Measurements from ENCODE around the gene RPS25. TPM values are rescaled to one million over a fixed set of nuclear protein-coding genes. Genes with fewer than 3 reads are reported as not detected.

RPS25 gene
- total and polyA plus RNA-seq, 4 donors: 483 to 2,643 (median 958) TPM

Small RNAs within 50 kb of the gene (small RNA-seq; reads per million reads assigned to genes)
- gene AP003392.2 (ENCODE audit: low replicate concordance) (not detected), gene RF00017 (ENCODE audit: low replicate concordance) (not detected), gene RF00019 (ENCODE audit: low replicate concordance) (not detected)

Other genes starting within 250 kb of the RPS25 start
- gene DDX6, start 227.2 kb downstream of the RPS25 start, total RNA-seq: 100 to 1,000 TPM in 1 of 2 donors, 10 to 100 TPM in 1; 96.8 to 209 TPM
- 10 to 100 TPM; 19.9 to 26.5 TPM for gene DDX6, start 227.2 kb downstream of the RPS25 start, polyA plus RNA-seq
- gene CXCR5, start 134.5 kb downstream of the RPS25 start, total RNA-seq: under 1 TPM in 1 of 2 donors, not detected in 1; 0.48 TPM
- under 1 TPM; 0.16 to 0.65 TPM for gene CXCR5, start 134.5 kb downstream of the RPS25 start, polyA plus RNA-seq
- gene BCL9L, start 92.4 kb downstream of the RPS25 start, total RNA-seq: 10 to 100 TPM; 39.6 to 91.0 TPM
- gene BCL9L, start 92.4 kb downstream of the RPS25 start, polyA plus RNA-seq: 10 to 100 TPM; 23.3 to 30.4 TPM
- not detected for gene UPK2, start 62.0 kb downstream of the RPS25 start, total RNA-seq
- under 1 TPM in 1 of 2 donors, not detected in 1; 0.07 TPM for gene UPK2, start 62.0 kb downstream of the RPS25 start, polyA plus RNA-seq
- not detected for gene FOXR1, start 46.6 kb downstream of the RPS25 start, total RNA-seq
- not detected for gene FOXR1, start 46.6 kb downstream of the RPS25 start, polyA plus RNA-seq
- 10 to 100 TPM; 47.1 to 59.9 TPM for gene CENATAC, start 20.2 kb downstream of the RPS25 start, total RNA-seq
- gene CENATAC, start 20.2 kb downstream of the RPS25 start, polyA plus RNA-seq: 10 to 100 TPM; 12.3 to 97.5 TPM
- gene TRAPPC4, start 423 bp upstream of the RPS25 start, total RNA-seq: 10 to 100 TPM; 45.8 to 71.4 TPM
- gene TRAPPC4, start 423 bp upstream of the RPS25 start, polyA plus RNA-seq: 10 to 100 TPM; 43.0 to 63.1 TPM
- 10 to 100 TPM in 1 of 2 donors, 1 to 10 TPM in 1; 8.2 to 16.2 TPM for gene SLC37A4, start 12.5 kb upstream of the RPS25 start, total RNA-seq
- 10 to 100 TPM; 13.5 to 13.6 TPM for gene SLC37A4, start 12.5 kb upstream of the RPS25 start, polyA plus RNA-seq
- 100 to 1,000 TPM in 1 of 2 donors, 10 to 100 TPM in 1; 46.6 to 252 TPM for gene HYOU1, start 38.9 kb upstream of the RPS25 start, total RNA-seq
- gene HYOU1, start 38.9 kb upstream of the RPS25 start, polyA plus RNA-seq: 100 to 1,000 TPM in 1 of 2 donors, 10 to 100 TPM in 1; 59.7 to 152 TPM
- 10 to 100 TPM; 34.6 to 36.0 TPM for gene VPS11, start 49.5 kb upstream of the RPS25 start, total RNA-seq
- 10 to 100 TPM; 33.8 to 56.1 TPM for gene VPS11, start 49.5 kb upstream of the RPS25 start, polyA plus RNA-seq
- gene HMBS, start 66.5 kb upstream of the RPS25 start, total RNA-seq: 10 to 100 TPM; 11.7 to 31.5 TPM
- gene HMBS, start 66.5 kb upstream of the RPS25 start, polyA plus RNA-seq: 10 to 100 TPM; 31.5 to 33.3 TPM
- gene DPAGT1, start 83.5 kb upstream of the RPS25 start, total RNA-seq: 10 to 100 TPM; 29.4 to 50.9 TPM
- gene DPAGT1, start 83.5 kb upstream of the RPS25 start, polyA plus RNA-seq: 10 to 100 TPM; 19.0 to 36.7 TPM
- 10 to 100 TPM in 1 of 2 donors, 1 to 10 TPM in 1; 6.5 to 20.7 TPM for gene C2CD2L, start 89.0 kb upstream of the RPS25 start, total RNA-seq
- 10 to 100 TPM; 11.6 to 13.7 TPM for gene C2CD2L, start 89.0 kb upstream of the RPS25 start, polyA plus RNA-seq
- gene HINFP, start 103.2 kb upstream of the RPS25 start, total RNA-seq: 10 to 100 TPM; 21.2 to 24.5 TPM
- 10 to 100 TPM; 10.4 to 14.3 TPM for gene HINFP, start 103.2 kb upstream of the RPS25 start, polyA plus RNA-seq
- gene ABCG4, start 130.7 kb upstream of the RPS25 start, total RNA-seq: under 1 TPM in 1 of 2 donors, not detected in 1; 0.28 TPM
- under 1 TPM; 0.03 to 0.10 TPM for gene ABCG4, start 130.7 kb upstream of the RPS25 start, polyA plus RNA-seq
- 10 to 100 TPM; 12.5 to 22.6 TPM for gene NLRX1, start 150.4 kb upstream of the RPS25 start, total RNA-seq
- 10 to 100 TPM in 1 of 2 donors, 1 to 10 TPM in 1; 5.1 to 10.7 TPM for gene NLRX1, start 150.4 kb upstream of the RPS25 start, polyA plus RNA-seq
- gene NHERF4, start 167.1 kb upstream of the RPS25 start, total RNA-seq: under 1 TPM in 1 of 2 donors, not detected in 1; 0.37 TPM
- under 1 TPM in 1 of 2 donors, not detected in 1; 0.96 TPM for gene NHERF4, start 167.1 kb upstream of the RPS25 start, polyA plus RNA-seq
- gene CBL, start 188.0 kb upstream of the RPS25 start, total RNA-seq: 10 to 100 TPM; 21.8 to 25.1 TPM
- gene CBL, start 188.0 kb upstream of the RPS25 start, polyA plus RNA-seq: 10 to 100 TPM in 1 of 2 donors, 1 to 10 TPM in 1; 8.7 to 10.3 TPM